ENCODE results near the gene PDS5B. TPM values are rescaled to one million over a fixed set of nuclear protein-coding genes. Genes with fewer than 3 reads are reported as not detected.
A peak's percentile ranks its signal among the peaks of the same experiment; 100 is the strongest.

The PDS5B gene
- total RNA-seq, 4 donors from 2014 or later: 26.6 to 61.1 (median 28.9) TPM

DNA sequence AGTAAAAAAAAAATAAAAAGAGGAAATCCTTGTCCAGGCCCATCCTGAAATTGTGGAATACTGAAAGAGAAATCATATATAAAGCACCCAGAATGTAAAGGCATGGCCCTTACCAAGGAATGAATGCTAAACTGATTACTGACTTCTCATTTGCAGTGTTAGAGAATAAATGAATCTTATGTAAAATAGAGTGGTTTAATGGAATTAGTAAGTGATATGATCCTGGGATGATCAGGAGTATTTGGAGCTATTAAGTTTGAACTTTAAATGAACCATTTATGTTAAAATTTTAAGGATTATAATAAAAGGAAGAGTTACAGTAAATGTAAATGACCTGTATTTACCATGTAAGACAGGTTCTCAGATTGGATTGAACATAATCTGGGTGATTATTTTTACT is 75.4 kb downstream of the PDS5B start:
- TF ChIP-seq POLR2A (IDR thresholded peaks at IDR 0.05): no peak
- TF ChIP-seq CTCF (IDR thresholded peaks at IDR 0.05): no peak

DNA sequence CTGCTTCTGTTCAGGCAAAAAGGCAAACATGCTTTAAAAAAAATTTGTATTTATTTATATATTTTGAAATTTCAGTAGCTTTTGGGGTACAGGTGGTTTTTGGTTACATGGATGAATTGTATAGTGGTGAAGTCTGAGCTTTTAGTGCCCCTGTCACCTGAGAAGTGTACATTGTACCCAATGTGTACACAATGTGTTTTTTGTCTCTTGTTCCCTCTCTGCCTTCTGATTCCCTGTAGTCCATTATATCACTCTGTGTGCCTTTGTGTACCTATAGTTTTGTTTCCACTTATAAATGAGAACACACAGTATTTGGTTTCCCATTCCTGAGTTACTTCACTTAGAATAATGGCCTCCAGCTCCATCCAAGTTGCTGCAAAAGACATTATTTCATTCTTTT is 77.4 kb downstream of the PDS5B start:
- no peaks in the 10 kb centered on the region for H3K4me1 ChIP-seq
- H3K36me3 ChIP-seq: peaks cover 0 to 5% (median 0%) of the 10 kb centered on the region in 3 donors
- no peak for TF ChIP-seq CTCF (IDR thresholded peaks at IDR 0.05)
- TF ChIP-seq POLR2A (IDR thresholded peaks at IDR 0.05): no peak

More for the DNA sequence above, 75.4 kb downstream of the PDS5B start:
- Histone ChIP-seq H3K9me3 (no peaks in the 10 kb centered on the region), H3K27ac (no peak overlapping the region), H3K4me3 (no peak overlapping the region), H3K27me3 (no peaks in the 10 kb centered on the region), H3K4me1 (no peaks in the 10 kb centered on the region), H3K36me3 (peaks cover 0 to 5% (median 0%) of the 10 kb centered on the region in 3 donors)
- DNase-seq: no peak

GRCh38 chr13:32666990-32667571 is 80.8 kb downstream of the PDS5B start:
- H3K9me3 ChIP-seq: no peaks in the 10 kb centered on the region
- no peaks in the 10 kb centered on the region for H3K36me3 ChIP-seq
- H3K4me1 ChIP-seq: no peaks in the 10 kb centered on the region
- no peak for DNase-seq
- H3K4me3 ChIP-seq: no peak overlapping the region
- no peak for TF ChIP-seq CTCF (IDR thresholded peaks at IDR 0.05)
- TF ChIP-seq POLR2A (IDR thresholded peaks at IDR 0.05): no peak
- H3K27ac ChIP-seq: no peak overlapping the region
- no peaks in the 10 kb centered on the region for H3K27me3 ChIP-seq

More for the DNA sequence above, 77.4 kb downstream of the PDS5B start:
- Histone ChIP-seq H3K27ac (no peak overlapping the region), H3K4me3 (no peak overlapping the region), H3K27me3 (no peaks in the 10 kb centered on the region), H3K9me3 (no peaks in the 10 kb centered on the region)
- no peak for DNase-seq

DNA sequence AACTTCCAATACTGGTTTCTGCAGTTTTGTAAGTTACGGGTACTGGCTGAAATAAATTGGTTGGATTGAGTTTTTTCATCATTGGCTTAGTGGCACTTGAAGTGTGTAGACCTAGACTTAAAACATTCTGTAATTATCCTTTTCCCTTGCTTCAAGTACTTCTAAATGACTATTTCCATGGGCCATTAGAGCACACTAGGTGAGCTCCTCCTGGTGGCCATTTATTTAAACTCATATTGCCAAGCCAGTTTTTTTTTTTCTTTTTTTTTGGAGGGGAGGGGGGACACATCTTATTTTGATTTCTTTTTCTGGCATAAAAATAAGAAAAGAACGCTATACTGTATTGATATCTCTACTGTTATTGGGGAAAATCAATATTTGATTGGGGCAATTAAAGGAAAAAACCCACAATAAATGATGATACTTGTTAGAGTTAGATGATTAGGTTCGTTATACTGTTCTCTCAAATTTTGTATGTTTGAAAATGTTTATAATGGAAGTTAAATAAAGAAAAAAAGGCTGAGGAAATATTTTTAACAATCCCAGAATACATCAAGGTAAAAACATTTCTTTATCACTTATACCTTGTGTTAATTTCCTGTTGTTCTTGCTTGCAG is 82.9 kb downstream of the PDS5B start:
- H3K27ac ChIP-seq: no peak overlapping the region
- H3K4me3 ChIP-seq: no peak overlapping the region
- H3K36me3 ChIP-seq: no peaks in the 10 kb centered on the region
- H3K9me3 ChIP-seq: no peaks in the 10 kb centered on the region
- TF ChIP-seq CTCF (IDR thresholded peaks at IDR 0.05) (peak; percentile 19 to 69 (median 58)), POLR2A (IDR thresholded peaks at IDR 0.05) (no peak)
- no peaks in the 10 kb centered on the region for H3K4me1 ChIP-seq
- no peaks in the 10 kb centered on the region for H3K27me3 ChIP-seq
- no peak for DNase-seq

DNA sequence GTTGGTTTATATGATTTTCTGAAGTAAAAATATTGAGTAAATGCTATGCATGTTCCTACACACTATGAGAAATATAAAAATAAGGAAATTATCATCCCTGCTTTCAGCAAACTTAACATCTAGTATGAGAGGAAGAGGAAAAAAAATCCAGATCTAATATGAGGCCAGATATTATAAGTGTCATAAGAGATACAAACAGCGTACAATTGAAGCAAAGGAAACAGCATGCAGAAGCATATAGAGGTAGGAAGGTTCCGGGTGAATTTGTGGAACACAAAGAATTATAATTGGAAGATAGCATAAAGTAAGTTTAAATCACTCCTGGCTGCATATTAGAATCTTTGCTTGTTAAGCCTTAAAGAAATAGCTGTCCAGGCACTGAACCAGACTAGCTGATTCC is 88.3 kb downstream of the PDS5B start:
- DNase-seq: no peak
- Histone ChIP-seq H3K4me3 (no peak overlapping the region), H3K9me3 (no peaks in the 10 kb centered on the region), H3K36me3 (peaks cover 0 to 14% (median 0%) of the 10 kb centered on the region in 3 donors), H3K27ac (no peak overlapping the region), H3K4me1 (no peaks in the 10 kb centered on the region), H3K27me3 (no peaks in the 10 kb centered on the region)
- TF ChIP-seq POLR2A (IDR thresholded peaks at IDR 0.05): no peak

GRCh38 chr13:32676242-32676641 is 90.0 kb downstream of the PDS5B start:
- no peak overlapping the region for H3K4me3 ChIP-seq
- H3K4me1 ChIP-seq: no peaks in the 10 kb centered on the region
- DNase-seq: no peak
- no peak overlapping the region for H3K27ac ChIP-seq
- H3K36me3 ChIP-seq: peaks cover 0 to 19% (median 0%) of the 10 kb centered on the region in 3 donors
- TF ChIP-seq CTCF (IDR thresholded peaks at IDR 0.05): no peak
- TF ChIP-seq POLR2A (IDR thresholded peaks at IDR 0.05): no peak
- H3K9me3 ChIP-seq: no peaks in the 10 kb centered on the region
- H3K27me3 ChIP-seq: no peaks in the 10 kb centered on the region

Data from Peyer's patch (tissue), 4 donors.